GM10266 (cell line): Measurements from ENCODE around the gene PTPRN.

Experiments
- DNase-seq: peaks from one replicate; pipeline ENCODE4 v3.0.0; 2012; ENCODE audit errors: extremely low spot score
- TF ChIP-seq, protein P1 (sequence below): IDR thresholded peaks from 2 replicates; pipeline ENCODE4 v1.5.1; 2012; ENCODE audit warnings: mild to moderate bottlenecking, low read depth; ENCODE audit not compliant: control insufficient read depth, insufficient read depth; ENCODE audit errors: missing control alignments

Gene PTPRN

DNA sequence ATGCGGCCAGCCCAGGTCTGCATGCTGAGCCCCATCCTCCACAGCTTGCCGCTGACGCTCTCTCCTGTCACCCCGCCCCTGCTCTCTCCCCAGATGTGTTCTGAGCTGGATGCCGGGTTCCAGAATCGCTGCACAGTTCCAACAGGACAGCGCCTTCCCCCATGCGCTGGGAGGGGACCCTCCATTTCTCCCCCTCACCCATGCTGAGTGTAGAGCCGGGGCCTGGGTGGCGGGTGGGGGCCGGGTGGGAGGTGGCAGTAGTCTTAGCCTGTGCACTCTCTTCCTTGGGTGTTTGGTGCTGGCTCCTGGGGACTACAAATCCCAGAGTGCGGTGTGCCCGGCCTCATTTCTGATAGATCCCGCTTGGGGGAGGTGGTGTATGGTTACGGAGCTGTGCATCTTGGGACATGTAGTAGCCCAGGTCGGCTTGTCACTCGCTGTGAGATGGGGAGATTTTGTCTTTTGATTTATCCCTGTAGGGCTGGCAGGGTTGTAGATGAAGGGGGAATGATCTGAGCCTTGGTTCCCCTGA lies 23.2 kb downstream of the PTPRN start:
- no peak for DNase-seq

GRCh38 chr2:219285373-219285735 lies 23.8 kb downstream of the PTPRN start:
- no peak for DNase-seq
- TF ChIP-seq, protein P1, sequence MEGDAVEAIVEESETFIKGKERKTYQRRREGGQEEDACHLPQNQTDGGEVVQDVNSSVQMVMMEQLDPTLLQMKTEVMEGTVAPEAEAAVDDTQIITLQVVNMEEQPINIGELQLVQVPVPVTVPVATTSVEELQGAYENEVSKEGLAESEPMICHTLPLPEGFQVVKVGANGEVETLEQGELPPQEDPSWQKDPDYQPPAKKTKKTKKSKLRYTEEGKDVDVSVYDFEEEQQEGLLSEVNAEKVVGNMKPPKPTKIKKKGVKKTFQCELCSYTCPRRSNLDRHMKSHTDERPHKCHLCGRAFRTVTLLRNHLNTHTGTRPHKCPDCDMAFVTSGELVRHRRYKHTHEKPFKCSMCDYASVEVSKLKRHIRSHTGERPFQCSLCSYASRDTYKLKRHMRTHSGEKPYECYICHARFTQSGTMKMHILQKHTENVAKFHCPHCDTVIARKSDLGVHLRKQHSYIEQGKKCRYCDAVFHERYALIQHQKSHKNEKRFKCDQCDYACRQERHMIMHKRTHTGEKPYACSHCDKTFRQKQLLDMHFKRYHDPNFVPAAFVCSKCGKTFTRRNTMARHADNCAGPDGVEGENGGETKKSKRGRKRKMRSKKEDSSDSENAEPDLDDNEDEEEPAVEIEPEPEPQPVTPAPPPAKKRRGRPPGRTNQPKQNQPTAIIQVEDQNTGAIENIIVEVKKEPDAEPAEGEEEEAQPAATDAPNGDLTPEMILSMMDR: no peak

More for the DNA sequence above, 23.2 kb downstream of the PTPRN start:
- TF ChIP-seq, protein P1: no peak

DNA sequence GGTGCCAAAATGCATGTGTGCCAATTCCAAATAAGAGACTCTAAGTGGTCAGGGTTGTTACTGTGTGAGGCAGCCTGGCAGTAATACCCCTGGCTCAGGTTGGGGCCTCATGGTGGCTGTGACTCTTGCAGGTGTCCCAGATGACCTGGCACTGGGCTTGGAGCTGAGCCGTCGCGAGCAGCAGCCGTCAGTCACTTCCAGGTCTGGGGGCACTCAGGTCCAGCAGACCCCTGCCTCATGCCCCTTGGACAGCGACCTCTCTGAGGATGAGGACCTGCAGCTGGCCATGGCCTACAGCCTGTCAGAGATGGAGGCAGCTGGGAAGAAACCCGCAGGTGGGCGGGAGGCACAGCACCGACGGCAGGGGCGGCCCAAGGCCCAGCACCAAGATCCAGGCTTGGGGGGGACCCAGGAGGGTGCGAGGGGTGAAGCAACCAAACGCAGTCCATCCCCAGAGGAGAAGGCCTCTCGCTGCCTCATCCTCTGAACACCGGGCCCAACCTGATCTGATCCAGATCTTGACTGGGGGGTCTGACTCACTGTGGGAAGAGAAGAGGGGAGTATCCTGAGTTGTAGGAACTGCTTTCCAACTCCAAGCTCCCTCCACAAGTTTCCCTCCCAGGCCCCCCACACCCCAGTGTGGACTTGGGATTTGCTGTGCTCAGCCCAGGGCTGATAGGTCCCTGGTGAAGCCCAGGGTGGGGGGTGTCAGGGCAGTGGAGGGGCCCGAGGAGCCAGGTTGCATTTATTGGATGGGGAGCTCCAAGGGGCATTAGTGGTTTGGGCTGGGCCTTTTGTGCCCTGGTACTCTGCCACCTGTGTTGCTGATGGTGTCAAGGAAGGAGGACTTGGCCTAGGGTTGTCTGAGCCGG lies 24.5 kb downstream of the PTPRN start:
- DNase-seq: no peak
- TF ChIP-seq, protein P1: no peak

DNA sequence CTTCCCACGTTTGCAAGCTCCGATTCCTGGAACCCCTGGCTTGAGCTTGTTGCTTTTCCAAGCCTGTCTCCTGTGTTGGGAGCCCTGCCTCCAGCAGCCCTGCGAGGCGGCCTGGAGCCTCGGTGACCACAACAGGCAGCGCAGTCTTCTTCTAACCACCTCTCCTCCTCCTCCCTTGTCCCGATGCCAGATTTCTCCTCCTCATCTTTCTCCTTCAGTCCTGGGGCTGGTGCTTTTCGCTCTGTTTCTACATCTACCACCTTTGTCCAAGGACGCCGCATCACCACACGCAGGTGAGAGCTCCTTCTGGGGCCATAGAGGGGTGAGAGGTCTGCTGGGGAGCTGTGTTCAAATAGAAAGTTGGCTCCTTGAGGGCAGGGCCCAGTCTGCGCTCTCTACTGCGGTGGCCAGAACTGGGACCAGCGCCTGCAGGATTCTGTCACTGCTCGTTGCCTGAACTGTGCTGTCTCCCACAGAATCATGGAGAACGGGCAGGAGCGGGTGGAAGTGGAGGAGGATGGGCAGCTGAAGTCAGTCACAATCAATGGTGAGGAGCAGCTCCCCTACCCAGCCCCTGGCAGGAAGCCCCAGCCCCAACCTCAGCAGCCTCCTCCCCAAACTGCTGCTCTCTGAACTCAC lies 26.1 kb downstream of the PTPRN start:
- DNase-seq: no peak
- TF ChIP-seq, protein P1: no peak

- TF ChIP-seq, protein P1: no peak
- DNase-seq: no peak
These were observed 26.8 kb downstream of the PTPRN start for GRCh38 chr2:219282375-219282774.

DNA sequence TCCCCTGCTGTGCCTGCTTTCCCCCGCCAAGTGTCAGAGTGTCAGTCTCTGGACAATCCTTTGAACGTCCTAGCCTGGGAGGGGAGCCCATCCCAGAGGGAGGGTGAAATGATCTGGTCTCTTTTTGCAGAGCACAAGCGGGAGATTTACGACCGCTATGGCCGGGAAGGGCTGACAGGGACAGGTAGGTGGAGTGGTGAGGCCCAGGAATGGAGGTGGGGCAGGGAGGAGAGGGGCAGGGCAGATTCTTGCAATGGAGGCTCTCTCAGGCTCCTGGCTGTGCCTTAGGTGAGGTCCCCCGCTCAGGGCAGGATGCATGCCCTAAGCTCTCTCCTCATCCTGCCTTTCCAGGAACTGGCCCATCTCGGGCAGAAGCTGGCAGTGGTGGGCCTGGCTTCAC lies 27.6 kb downstream of the PTPRN start:
- no peak for DNase-seq
- TF ChIP-seq, protein P1: no peak

- TF ChIP-seq, protein P1: no peak
- DNase-seq: no peak
These were observed 28.6 kb downstream of the PTPRN start for GRCh38 chr2:219280651-219281050.
